Liver (tissue), 3 donors: ENCODE measurements around the gene SDHB.

Experiments used
- GABPA ChIP-seq, 2 donors: IDR thresholded peaks in 1 of 2; conservative IDR thresholded peaks in 1 of 2; 2 replicates each; pipeline ENCODE4 v1.6.1; 2016; ENCODE audit warnings: antibody characterized with exemption in 2 of 2, mild to moderate bottlenecking in 1 of 2, moderate library complexity in 1 of 2
- HNF4G ChIP-seq: IDR thresholded peaks from 2 replicates; pipeline ENCODE4 v1.6.1; 2016; ENCODE audit warnings: antibody characterized with exemption
- NR2F2 ChIP-seq: IDR thresholded peaks from 2 replicates; pipeline ENCODE4 v1.6.1; 2016; ENCODE audit warnings: antibody characterized with exemption
- RAD21 ChIP-seq, 2 donors: IDR thresholded peaks; 2 replicates each; pipeline ENCODE4 v1.6.1; 2016; ENCODE audit warnings: antibody characterized with exemption in 2 of 2, mild to moderate bottlenecking in 2 of 2
- SP1 ChIP-seq: IDR thresholded peaks from 2 replicates; pipeline ENCODE4 v1.6.1; 2018; ENCODE audit warnings: antibody characterized with exemption, mild to moderate bottlenecking
- TF ChIP-seq, protein P1 (sequence below): fragments of 150-350 bp; IDR thresholded peaks from 2 replicates; pipeline ENCODE4 v1.5.1; 2017; ENCODE audit warnings: improper control_type of control experiment, low read depth, low read length; ENCODE audit not compliant: missing input control
- TF ChIP-seq, protein P2 (sequence below): IDR thresholded peaks from 2 replicates; pipeline ENCODE4 v1.6.1; 2016; ENCODE audit warnings: antibody characterized with exemption
- TF ChIP-seq, protein P3 (sequence below): IDR thresholded peaks from 2 replicates; pipeline ENCODE4 v1.6.1; 2016; ENCODE audit warnings: antibody characterized with exemption
- TF ChIP-seq, protein P4 (sequence below): IDR thresholded peaks from 2 replicates; pipeline ENCODE4 v1.6.1; 2016; ENCODE audit warnings: antibody characterized with exemption, mild to moderate bottlenecking
- donor health status: healthy.
- donor health status: healthy.

DNA sequence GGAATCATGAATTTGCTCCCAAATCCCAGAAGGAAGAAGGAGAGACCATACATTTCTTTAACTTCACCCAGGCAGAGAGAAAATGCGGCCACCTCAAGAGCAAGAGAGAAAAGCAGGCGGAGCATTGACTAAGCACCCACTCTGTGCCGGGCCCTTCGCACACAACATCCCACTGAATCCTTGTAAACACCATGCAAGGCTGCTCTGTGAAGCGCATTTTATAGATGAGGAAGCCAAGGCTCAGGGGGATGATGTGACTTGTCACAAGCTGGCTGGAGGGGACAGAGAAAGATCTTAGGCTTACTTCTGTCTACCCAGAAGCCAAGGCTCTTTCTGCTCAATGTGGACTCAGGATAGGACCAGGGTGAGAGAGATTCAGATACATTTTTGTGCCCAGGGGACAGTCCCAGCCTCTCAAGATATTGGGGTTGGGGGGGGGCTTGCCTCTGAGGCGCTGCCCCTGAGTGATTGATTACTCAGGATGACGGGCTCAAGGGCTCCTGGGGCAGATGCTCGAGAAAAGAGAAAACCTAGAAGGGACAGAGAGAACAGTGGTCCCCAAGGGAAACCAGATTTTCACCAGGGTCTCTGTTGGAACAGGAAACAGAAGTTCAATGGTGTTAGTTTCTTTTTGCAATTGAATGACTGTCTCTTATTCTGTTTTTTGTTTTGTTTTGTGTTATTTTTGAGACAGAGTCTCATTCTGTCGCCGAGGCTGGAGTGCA is 45.9 kb upstream of the SDHB start:
- TF ChIP-seq, protein P1, sequence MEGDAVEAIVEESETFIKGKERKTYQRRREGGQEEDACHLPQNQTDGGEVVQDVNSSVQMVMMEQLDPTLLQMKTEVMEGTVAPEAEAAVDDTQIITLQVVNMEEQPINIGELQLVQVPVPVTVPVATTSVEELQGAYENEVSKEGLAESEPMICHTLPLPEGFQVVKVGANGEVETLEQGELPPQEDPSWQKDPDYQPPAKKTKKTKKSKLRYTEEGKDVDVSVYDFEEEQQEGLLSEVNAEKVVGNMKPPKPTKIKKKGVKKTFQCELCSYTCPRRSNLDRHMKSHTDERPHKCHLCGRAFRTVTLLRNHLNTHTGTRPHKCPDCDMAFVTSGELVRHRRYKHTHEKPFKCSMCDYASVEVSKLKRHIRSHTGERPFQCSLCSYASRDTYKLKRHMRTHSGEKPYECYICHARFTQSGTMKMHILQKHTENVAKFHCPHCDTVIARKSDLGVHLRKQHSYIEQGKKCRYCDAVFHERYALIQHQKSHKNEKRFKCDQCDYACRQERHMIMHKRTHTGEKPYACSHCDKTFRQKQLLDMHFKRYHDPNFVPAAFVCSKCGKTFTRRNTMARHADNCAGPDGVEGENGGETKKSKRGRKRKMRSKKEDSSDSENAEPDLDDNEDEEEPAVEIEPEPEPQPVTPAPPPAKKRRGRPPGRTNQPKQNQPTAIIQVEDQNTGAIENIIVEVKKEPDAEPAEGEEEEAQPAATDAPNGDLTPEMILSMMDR: no peak
- TF ChIP-seq RAD21 (IDR thresholded peaks at IDR 0.05) (no peak), HNF4G (no peak), NR2F2 (no peak), SP1 (no peak), GABPA (IDR thresholded peaks at IDR 0.05 in 1 of 2, conservative IDR thresholded peaks at IDR 0.05 in 1 of 2) (no peak)
- TF ChIP-seq, protein P2, sequence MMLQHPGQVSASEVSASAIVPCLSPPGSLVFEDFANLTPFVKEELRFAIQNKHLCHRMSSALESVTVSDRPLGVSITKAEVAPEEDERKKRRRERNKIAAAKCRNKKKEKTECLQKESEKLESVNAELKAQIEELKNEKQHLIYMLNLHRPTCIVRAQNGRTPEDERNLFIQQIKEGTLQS: no peak
- TF ChIP-seq, protein P3, sequence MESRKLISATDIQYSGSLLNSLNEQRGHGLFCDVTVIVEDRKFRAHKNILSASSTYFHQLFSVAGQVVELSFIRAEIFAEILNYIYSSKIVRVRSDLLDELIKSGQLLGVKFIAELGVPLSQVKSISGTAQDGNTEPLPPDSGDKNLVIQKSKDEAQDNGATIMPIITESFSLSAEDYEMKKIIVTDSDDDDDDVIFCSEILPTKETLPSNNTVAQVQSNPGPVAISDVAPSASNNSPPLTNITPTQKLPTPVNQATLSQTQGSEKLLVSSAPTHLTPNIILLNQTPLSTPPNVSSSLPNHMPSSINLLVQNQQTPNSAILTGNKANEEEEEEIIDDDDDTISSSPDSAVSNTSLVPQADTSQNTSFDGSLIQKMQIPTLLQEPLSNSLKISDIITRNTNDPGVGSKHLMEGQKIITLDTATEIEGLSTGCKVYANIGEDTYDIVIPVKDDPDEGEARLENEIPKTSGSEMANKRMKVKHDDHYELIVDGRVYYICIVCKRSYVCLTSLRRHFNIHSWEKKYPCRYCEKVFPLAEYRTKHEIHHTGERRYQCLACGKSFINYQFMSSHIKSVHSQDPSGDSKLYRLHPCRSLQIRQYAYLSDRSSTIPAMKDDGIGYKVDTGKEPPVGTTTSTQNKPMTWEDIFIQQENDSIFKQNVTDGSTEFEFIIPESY: no peak
- TF ChIP-seq, protein P4, sequence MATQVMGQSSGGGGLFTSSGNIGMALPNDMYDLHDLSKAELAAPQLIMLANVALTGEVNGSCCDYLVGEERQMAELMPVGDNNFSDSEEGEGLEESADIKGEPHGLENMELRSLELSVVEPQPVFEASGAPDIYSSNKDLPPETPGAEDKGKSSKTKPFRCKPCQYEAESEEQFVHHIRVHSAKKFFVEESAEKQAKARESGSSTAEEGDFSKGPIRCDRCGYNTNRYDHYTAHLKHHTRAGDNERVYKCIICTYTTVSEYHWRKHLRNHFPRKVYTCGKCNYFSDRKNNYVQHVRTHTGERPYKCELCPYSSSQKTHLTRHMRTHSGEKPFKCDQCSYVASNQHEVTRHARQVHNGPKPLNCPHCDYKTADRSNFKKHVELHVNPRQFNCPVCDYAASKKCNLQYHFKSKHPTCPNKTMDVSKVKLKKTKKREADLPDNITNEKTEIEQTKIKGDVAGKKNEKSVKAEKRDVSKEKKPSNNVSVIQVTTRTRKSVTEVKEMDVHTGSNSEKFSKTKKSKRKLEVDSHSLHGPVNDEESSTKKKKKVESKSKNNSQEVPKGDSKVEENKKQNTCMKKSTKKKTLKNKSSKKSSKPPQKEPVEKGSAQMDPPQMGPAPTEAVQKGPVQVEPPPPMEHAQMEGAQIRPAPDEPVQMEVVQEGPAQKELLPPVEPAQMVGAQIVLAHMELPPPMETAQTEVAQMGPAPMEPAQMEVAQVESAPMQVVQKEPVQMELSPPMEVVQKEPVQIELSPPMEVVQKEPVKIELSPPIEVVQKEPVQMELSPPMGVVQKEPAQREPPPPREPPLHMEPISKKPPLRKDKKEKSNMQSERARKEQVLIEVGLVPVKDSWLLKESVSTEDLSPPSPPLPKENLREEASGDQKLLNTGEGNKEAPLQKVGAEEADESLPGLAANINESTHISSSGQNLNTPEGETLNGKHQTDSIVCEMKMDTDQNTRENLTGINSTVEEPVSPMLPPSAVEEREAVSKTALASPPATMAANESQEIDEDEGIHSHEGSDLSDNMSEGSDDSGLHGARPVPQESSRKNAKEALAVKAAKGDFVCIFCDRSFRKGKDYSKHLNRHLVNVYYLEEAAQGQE: no peak
